Melanocyte of skin (primary cell): ENCODE results near the gene ZNF507. TPM values are rescaled to one million over a fixed set of nuclear protein-coding genes. Genes with fewer than 3 reads are reported as not detected.

ENCODE experiments used
- total RNA-seq, 2 donors: library from RNA; depleted of rRNA; stranded (reverse); fragments of >200 nt; gene quantifications; 2 replicates each; pipeline ENCODE4 v1.2.3, GENCODE V29; 2012

ZNF507 gene
- 1 to 10 TPM; 7.9 to 8.0 TPM for total RNA-seq

GRCh38 chr19:32345261-32346207, at the start of gene ZNF507:
ZNF507 (plus strand) TSS chr19:32345610; CDS start chr19:32352831, 7,221 bp downstream.

DNA sequence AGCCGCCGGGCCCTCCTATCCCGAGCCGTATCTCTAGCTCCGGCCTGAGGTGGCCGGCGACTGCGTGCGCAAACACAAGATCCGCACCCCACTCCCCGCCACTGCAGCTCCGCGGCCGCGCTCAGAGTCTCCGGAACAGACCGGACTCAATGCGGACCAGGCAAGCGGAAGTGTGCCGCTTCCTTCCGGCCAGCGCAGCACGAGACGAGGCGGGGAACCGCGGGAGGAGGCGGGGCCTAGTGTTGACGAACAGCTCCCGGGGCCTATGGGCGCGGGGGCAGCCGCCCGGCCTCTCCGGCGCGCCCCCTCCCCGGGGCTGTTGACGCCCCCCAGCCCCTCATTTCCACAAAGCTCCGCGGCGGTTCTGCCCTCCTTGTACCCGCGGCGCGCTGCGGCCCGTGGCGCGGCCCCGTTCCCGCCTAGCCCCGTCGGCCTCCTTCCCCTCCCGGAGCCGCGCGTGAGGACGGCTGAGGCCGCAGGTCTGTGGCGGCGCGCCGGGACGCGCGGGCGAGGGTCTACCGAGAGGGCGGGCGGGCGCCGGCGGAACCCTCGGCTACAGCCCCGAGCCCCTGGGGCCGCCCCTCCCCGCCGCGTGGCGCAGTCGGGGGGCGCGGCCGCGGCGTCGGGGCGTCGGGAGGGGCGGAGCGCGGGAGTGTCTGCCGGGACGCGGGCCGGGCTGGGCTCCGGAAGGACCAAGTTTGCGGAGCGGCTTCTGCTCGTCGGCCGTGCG, 60.2 kb downstream of the ZNF507 start, which contains the start of gene DPY19L3:
DPY19L3 (plus strand) TSS at position 340 of the 730 bp plus-strand sequence. CDS start 2,484 bp downstream, outside the sequence.

Other genes with a start within 250 kb of the ZNF507 start
- gene DPY19L3, start 60.2 kb downstream of the ZNF507 start, total RNA-seq, result 10 to 100 TPM; 27.6 to 29.6 TPM
- 10 to 100 TPM; 77.8 to 93.6 TPM for gene PDCD5, start 235.6 kb downstream of the ZNF507 start, total RNA-seq